Epithelial cell of proximal tubule (primary cell): Measurements from ENCODE around the gene SPATA31D4. TPM values are rescaled to one million over a fixed set of nuclear protein-coding genes. Genes with fewer than 3 reads are reported as not detected.
A peak's percentile ranks its signal among the peaks of the same experiment; 100 is the strongest.
"Not testable (repeated sequence)": the region's sequence is repeated elsewhere in the genome, so short reads cannot be mapped to it uniquely, and the experiment has no call there.

ENCODE experiments used
- DNase-seq: peaks from one replicate; pipeline ENCODE4 v3.0.0-alpha.2; 2011; ENCODE audit warnings: low read depth
- H3K4me3 ChIP-seq: 2 replicates; pipeline ENCODE4 v1.5.1; 2011; ENCODE audit warnings: low read depth, mild to moderate bottlenecking, low read length
- CTCF ChIP-seq: conservative IDR thresholded peaks from 2 replicates; pipeline ENCODE4 v1.5.1; 2012; ENCODE audit warnings: low read depth, mild to moderate bottlenecking, low read length
- total RNA-seq: library from RNA; depleted of rRNA; stranded (reverse); fragments of >200 nt; gene quantifications from 2 replicates; pipeline ENCODE4 v1.2.3, GENCODE V29; 2015

Gene SPATA31D4
- total RNA-seq: not detected in 2 replicates

- not testable (repeated sequence) for DNase-seq, H3K4me3 ChIP-seq
Measured at GRCh38 chr9:81928305-81928704, at the start of gene SPATA31D4. TSS of gene SPATA31D4 (plus strand) at chr9:81928428. CDS start at chr9:81928514, 86 bp downstream.

GRCh38 chr9:81878530-81878929, 49.7 kb upstream of the SPATA31D4 start:
- TF ChIP-seq CTCF: no peak
- DNase-seq: peak; percentile 79
- no peak overlapping the region for H3K4me3 ChIP-seq

- no peak for TF ChIP-seq CTCF
- H3K4me3 ChIP-seq: no peak overlapping the region
- no peak for DNase-seq
Measured at GRCh38 chr9:81879501-81879916, 48.7 kb upstream of the SPATA31D4 start.

- no peak for DNase-seq
- TF ChIP-seq CTCF: no peak
Measured at GRCh38 chr9:81885602-81886001, 42.6 kb upstream of the SPATA31D4 start.

GRCh38 chr9:81886665-81887064, 41.6 kb upstream of the SPATA31D4 start:
- no peak for TF ChIP-seq CTCF
- no peak for DNase-seq
- H3K4me3 ChIP-seq: no peak overlapping the region

More at GRCh38 chr9:81885602-81886001, 42.6 kb upstream of the SPATA31D4 start:
- no peak overlapping the region for H3K4me3 ChIP-seq

GRCh38 chr9:81890104-81890503, 38.1 kb upstream of the SPATA31D4 start:
- no peak for TF ChIP-seq CTCF
- DNase-seq: no peak
- no peak overlapping the region for H3K4me3 ChIP-seq

GRCh38 chr9:81892440-81892839, 35.8 kb upstream of the SPATA31D4 start:
- DNase-seq: no peak

More at GRCh38 chr9:81892440-81892839, 35.8 kb upstream of the SPATA31D4 start:
- H3K4me3 ChIP-seq: no peak overlapping the region
- no peak for TF ChIP-seq CTCF
